Stimulated activated CD4-positive, alpha-beta T cell treated with anti-CD3 and anti-CD28 coated beads, Interleukin-2, amount 100 ng/mL, for 48 hours (primary cell): ENCODE measurements around the gene TPRN.

Experiments used
- DNase-seq, 2 donors: peaks; one replicate each; pipeline ENCODE4 v3.0.0-alpha.2; 2020

TPRN gene

DNA sequence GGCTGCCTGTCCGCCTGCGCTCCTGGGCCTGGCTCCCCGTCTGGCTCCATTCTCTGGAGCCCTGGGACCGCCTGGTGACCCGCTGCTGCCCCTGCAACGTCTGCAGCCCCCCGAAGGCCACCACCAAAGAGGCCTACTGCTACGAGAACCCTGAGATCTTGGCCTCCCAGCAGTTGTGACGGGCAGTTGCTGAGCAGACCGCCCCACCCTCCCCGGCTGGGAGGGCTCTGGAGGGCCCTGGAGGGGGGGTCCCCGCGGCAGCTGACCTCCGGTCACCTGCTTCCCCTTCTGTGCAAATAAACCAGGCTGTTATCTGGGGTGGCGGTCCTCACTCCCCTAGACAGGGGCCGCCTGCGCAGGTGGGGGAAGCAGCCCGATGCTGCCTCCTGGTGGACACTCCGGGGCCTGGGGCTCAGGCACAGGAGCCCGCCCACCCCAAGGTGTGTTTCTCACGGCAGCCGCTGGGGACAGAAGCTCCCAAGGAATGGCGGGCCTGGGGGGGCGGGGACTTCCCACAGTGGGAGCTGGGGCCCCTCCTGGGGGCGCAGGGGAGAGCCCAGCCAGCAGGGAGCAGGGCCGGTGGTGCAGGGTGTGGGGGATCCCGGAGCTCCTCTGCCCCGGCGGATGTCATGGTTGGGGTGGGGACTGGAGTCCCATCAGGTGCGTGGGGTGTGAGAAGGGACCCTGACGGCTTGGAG, 35.8 kb upstream of the TPRN start:
- DNase-seq, result peak; percentile 91 to 94

DNA sequence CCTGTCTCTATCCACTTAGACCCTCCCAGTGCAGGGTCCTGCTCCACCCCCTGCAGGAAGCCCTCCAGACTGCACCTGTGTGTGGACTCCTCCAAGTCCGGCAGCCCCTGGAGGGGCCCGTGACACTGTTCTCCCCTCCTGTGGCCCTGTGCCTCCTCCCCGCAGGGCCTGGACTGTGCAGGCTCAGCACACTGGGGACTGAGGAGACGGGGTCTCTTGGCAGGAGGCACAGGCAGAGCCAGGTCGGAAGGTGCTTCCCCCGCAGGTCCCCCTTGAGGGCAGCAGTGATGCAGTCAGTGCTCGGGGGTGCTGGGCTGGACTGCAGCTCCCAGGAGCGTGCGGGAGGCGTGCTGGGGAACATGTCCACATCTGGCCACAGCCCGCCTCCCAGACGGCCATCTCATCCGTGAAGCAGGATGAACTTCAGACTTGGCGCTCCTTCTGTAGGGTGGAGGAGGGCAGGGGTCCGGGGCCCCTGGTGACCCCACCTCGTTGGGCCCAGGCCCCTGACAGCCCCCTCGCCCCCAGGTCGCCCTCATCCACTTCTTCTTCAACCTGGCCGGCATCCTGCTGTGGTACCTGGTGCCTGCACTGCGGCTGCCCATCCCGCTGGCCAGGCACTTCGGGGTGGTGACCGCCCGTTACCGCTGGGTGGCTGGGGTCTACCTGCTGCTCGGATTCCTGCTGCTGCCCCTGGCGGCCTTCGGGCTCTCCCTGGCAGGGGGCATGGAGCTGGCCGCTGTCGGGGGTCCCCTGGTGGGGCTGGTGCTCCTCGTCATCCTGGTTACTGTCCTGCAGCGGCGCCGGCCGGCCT, 35.1 kb upstream of the TPRN start:
- DNase-seq, result no peak

- DNase-seq, result no peak
These were observed 34.4 kb upstream of the TPRN start for GRCh38 chr9:137234758-137235423.

DNA sequence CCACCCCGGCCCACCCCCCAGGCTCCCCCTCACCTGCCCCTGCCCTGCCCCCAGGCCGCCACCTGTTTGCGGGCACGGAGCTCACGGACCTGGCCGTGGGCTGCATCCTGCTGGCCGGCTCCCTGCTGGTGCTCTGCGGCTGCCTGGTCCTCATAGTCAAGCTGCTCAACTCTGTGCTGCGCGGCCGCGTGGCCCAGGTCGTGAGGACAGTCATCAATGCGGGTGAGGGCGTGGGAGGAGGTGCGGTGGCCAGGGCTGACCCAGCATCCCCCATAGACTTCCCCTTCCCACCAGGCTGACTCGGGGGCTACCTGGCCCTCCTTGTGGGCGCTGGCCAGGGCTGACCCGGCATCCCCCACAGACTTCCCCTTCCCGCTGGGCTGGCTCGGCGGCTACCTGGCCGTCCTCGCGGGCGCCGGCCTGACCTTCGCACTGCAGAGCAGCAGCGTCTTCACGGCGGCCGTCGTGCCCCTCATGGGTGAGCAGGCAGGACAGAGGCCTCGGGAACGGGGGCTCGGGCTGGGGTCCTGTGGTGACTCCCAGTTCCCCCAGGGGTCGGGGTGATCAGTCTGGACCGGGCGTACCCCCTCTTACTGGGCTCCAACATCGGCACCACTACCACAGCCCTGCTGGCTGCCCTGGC, 33.6 kb upstream of the TPRN start:
- no peak for DNase-seq

DNA sequence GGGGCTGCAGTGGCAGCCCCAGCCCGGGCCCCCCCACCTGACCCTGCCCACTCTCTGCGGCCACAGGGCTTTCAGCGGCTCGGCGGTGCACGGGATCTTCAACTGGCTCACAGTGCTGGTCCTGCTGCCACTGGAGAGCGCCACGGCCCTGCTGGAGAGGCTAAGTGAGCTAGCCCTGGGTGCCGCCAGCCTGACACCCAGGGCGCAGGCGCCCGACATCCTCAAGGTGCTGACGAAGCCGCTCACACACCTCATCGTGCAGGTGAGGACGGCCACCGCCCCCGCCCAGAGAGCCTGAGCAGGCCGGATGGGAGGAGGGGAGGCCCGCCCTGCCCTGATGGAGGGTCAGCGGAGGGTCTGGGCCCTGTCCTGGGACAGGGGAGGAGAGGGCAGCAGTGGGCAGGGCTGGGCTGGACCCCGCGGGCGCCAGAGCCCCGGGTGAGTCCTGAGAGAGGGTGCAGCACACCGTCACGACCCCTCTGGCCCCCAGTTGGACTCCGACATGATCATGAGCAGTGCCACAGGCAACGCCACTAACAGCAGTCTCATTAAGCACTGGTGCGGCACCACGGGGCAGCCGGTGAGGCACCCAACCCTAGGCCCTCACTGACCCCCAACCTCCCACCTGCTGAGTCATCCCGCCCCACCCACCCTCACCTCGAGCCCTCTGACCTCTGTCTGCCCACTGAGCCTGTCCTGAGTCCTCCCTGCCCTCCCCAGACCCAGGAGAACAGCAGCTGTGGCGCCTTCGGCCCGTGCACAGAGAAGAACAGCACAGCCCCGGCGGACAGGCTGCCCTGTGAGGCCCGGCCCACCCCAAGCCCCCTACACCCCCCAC, 32.8 kb upstream of the TPRN start:
- no peak for DNase-seq

DNA sequence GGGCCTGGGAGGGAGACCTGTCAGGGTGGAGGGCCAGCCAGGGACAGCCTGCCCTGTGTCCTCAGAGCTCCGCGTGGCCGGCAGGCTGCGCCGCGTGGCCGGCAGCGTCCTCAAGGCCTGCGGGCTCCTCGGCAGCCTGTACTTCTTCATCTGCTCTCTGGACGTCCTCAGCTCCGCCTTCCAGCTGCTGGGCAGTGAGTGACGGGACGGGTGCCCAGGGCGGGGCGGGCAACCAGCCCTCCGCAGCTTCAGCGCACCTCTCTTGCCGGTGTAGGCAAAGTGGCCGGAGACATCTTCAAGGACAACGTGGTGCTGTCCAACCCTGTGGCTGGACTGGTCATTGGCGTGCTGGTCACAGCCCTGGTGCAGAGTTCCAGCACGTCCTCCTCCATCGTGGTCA, 32.0 kb upstream of the TPRN start:
- no peak for DNase-seq

GRCh38 chr9:137232101-137232500, 31.6 kb upstream of the TPRN start:
- no peak for DNase-seq

DNA sequence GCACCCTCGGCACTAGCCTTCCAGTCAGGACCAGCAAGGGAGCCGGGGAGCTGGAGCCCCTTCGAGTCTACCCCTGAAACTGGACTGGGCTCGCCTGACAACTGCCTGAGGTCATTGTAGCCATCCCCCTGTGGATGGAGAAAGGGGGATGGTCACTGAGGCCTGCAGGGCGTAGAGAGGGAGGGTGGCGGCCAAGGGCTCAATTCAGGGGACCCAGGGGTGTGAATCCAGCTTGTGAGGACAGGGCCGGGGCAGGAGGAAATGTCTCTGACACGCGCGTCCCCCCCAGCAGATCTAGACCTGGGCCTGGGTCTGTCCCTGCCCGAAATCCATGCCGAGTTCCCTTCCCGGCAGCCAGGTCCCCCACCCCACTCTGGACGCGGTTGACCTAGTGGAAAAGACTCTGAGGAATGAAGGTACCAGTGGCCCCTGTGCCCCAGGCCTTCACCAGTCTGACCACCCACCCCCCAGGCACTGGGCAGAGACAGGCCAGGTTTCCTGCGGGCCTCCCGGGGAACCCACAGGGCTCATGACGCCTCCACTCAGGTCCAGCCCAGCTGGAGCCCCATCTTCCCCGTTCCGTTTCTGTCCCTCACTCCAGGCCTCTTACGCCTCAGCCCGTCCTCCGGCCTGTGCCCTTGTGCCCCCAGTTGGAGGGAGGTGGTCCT, 31.0 kb upstream of the TPRN start:
- DNase-seq, result no peak

GRCh38 chr9:137230705-137231371, 30.3 kb upstream of the TPRN start, which contains the start of gene SLC34A3:
Gene SLC34A3 (plus strand): TSS chr9:137230901. CDS start chr9:137231703, 802 bp downstream.
- DNase-seq, result no peak

DNA sequence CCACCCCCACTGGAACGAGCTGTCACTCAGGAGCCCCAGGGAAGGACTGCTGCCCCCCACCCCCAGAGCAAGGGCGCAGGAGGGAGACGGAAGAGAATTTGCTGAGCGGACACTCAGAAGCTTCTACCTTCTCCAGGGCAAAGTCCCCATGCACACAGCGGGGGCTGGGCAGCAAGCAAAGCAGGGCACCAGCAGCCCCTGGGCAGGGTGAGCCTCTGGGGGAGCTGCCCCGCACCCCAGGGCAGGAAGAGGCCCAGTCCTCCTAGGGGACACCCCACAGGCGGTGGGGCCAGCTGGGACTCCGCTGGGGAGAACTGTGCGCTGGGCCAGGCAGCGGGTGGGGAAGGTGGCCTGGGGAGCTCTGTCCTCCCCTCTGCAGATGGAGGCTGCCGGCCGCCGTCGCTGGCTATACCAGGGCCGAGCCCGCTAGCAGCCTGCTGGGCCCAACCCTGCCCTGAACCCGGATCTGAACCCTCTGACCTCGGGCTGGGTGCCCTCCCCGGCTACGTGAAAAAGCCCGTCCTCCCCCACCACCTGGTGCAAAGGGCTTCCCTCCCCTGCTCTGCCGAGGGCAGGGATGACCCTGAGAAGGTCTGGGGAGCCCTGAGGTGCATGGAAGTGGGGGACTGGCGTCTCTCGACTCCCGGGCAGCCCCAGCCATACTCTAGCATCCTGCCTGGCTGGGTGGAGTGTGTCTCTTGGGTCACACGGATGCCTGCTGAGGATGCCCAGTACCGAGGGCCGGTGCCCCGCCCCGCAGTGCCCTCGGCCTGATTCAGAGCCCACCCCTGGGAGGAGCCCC, 29.6 kb upstream of the TPRN start:
- no peak for DNase-seq

DNA sequence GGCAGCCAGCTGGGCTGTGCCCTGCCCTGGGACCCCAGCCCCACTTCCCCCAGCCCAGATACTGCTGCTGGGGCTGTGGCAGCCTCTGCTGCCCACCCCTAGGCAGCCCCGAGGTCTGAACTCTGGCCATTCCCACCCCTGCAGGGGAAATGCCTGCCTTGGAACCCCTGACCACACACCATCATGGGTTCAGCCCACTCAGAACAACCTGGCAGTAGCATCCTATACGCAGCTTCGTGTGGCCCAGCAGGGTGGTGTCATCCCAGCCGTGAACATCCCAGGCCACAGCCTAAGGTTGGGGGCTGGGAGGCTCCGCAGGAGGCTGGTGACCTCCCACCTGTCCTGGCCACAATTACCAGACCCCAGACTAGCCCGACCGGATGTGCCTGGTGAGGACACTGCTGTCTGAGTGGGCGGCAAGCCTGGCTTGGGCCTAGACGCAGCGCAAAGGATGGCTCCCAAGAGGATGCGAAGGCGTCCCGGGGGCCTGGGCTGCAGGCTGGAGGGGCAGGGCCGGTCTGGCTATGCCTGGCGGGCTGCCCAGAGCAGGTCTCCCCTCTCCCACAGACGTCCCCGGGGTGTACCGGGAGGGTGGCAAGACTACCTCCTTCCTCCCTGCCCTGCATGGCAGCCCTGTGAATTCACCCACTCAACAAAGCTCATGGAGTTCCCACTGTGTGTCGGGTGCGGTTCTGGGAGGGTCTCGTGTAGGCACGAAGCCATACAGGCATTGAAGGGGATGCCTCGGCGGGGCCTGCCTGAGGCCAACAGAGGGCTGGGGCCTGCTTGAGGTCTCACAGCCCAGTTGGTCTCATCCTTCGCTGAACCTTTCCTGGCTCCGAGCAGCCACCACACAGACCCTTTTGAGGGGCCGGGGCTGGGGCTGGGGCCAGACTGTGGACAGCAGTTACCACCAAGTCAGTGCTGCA, 28.7 kb upstream of the TPRN start:
- DNase-seq, result no peak

GRCh38 chr9:137228506-137228967, 28.0 kb upstream of the TPRN start:
- no peak for DNase-seq

DNA sequence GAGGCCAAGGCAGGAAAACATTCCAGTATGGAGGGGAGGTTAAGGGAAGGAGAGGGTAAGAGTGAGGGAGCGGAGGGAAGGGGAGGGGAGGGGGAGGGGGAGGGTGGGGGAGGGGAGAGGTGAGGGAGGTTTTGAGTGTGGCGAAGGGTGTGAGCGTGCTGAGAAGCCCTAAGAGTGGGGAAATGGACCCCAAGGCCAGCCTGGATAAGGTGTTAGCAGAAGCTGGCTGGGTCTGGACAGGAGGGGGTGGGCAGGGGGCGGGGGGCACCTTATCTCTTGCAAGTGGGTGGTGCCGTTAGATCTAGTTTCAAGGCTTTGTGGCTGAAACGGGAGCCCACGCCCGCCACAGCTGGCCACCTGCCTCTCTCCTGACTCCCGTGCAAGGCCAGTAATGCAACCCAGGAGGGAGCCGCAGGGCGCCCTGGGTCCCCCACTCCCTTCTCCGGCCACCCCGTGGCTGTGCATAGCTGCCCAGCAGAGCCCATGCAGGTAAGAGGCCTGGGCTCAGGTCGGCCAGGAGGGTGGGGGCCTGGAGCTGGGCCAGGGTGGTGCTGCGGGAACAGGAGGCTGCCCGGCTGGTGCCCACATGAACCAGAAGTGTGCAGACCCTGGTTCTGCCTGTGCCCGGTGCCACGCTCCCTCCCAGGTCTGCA, 27.4 kb upstream of the TPRN start:
- no peak for DNase-seq

DNA sequence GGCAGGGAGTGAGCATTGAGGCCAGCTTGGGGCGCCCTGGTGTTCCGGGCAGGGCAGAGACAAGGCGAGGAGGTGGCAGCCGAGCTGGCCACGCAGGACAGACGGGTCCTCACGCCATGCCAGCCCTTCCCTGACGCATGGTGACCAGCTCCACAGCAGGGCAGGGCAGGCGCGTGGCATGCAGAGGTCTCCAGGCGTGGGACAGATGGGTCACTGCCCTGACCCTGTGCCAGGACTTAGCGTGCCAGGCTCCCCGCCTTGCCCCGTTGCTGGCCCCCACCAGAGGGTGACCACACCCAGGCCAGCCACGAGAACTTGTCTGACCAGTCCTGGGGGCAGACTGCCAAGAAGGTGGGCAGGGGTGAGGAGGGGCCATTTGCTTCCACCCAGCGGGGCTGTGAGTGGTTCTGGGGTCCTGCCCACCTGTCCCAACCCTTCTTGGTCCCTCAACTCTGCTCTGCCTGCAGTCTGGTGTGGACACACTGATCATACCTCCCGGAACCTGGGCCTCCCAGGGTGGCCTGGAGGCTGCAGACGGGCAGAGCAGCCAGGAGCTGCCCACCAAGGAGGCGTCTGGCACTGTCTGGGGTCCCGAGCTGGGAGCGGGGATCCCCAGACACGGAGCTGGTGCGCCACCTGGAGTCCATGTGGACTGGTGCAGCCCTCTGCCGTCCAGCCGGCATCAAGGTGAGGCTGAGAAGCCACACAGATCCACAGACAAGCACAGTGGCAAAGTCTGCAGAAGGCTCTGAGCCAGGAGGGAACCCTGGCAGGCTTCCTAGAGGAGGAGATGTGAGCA, 26.7 kb upstream of the TPRN start, which contains the start of gene RNF224:
Gene RNF224 (plus strand): TSS at position 449 of the 799 bp plus-strand sequence. CDS start 834 bp downstream, outside the sequence.
- peak; percentile 75 to 84 for DNase-seq

DNA sequence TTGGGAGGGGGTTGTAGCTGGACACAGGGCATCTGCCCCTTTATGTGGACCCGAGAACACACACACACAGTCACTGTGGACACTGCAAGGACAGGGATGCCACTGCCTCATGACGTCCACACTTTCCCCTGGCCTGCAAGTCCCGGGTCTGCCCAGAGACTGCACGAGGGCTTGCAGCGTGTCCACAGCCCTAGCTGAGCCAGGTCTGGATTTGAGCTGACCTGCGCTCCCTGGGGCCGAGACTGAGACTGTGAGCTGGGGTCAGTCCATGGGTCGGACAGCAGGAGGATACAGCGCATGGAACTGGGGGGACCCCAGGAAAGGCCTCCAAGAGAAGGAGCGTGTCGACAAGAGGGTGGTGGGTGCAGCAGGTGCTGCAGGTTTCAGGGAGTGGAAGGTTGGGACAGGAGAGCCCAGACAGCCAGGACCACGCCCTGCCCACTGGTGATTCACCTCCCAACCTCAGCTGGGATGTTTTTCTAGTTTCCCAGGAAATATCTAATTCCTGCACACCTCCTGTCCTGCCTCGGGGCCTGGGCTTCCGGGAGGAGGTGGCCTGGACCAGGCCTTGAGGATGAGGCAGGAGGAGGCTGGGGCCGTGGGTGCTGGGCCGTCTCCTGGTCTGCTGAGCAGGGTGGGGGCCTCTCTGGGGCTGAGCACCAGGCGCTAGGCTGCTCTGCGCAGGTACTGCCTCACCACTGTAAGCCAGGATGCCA, 26.0 kb upstream of the TPRN start:
- DNase-seq, result no peak

DNA sequence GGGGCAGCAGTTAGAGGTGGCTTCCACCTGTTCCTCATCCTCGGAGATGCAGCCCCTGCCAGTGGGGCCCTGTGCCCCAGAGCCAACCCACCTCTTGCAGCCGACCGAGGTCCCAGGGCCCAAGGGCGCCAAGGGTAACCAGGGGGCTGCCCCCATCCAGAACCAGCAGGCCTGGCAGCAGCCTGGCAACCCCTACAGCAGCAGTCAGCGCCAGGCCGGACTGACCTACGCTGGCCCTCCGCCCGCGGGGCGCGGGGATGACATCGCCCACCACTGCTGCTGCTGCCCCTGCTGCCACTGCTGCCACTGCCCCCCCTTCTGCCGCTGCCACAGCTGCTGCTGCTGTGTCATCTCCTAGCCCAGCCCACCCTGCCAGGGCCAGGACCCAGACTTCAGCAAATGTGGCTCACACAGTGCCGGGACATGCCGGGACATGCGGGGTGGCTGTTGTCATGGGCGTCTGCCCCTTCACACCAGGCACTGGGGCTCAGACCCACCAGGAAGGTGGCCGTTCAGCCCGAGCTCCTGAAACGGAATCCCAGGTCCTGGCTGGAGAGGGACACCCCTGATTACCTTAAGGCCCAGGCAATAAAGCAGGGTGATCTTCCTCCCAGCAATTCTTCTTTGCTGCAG, 25.3 kb upstream of the TPRN start:
- no peak for DNase-seq
